Testis (tissue), 3 donors: ENCODE results near the gene NHLH2. TPM values are rescaled to one million over a fixed set of nuclear protein-coding genes. Genes with fewer than 3 reads are reported as not detected.

ENCODE experiments used
- DNase-seq: peaks from one replicate; pipeline ENCODE4 v3.0.0-alpha.2; 2019
- H3K27ac ChIP-seq, 2 donors: fragments of 200-600 bp; sonication (generic); one replicate each; pipeline ENCODE4 v1.5.1; 2019
- H3K27me3 ChIP-seq: fragments of 200-600 bp; sonication (generic); one replicate; pipeline ENCODE4 v1.5.1; 2019
- H3K36me3 ChIP-seq: fragments of 200-600 bp; sonication (generic); one replicate; pipeline ENCODE4 v1.5.1; 2017; ENCODE audit warnings: low read depth; ENCODE audit errors: missing control alignments
- H3K4me1 ChIP-seq: fragments of 200-600 bp; sonication (generic); one replicate; pipeline ENCODE4 v1.5.1; 2019
- H3K4me3 ChIP-seq, 2 donors: fragments of 200-600 bp; sonication (generic); one replicate each; pipeline ENCODE4 v1.5.1; 2017 to 2019
- H3K9me3 ChIP-seq: fragments of 200-600 bp; sonication (generic); one replicate; pipeline ENCODE4 v1.5.1; 2017
- POLR2A ChIP-seq: fragments of 450-650 bp; IDR thresholded peaks from one replicate; pipeline ENCODE4 v1.6.1; 2017; ENCODE audit warnings: antibody characterized with exemption, mild to moderate bottlenecking, moderate library complexity
- WGBS, 2 donors: methylation state at CpG; one replicate each; pipeline ENCODE4 v1.1.5; 2018; 5-methylcytosine and 5-hydroxymethylcytosine counted together
- intact Hi-C: fragments of 100-400 bp; cut with DNase I; formaldehyde crosslinking; loops from one replicate; pipeline ENCODE4 v1.15.1; 2023; ENCODE audit warnings: low total_unique reads
- polyA plus RNA-seq: library from polyadenylated mRNA; stranded (reverse); fragments of 350-450 nt; fragmentation: Illumina TruSeq; extraction: RNeasy Lipid Tissue Mini Kit (QIAGEN cat#74804); gene quantifications from one replicate; pipeline ENCODE4 v1.2.3, GENCODE V29; 2014; ENCODE audit warnings: low read depth, low replicate concordance; ENCODE audit not compliant: insufficient read depth
- total RNA-seq, 2 donors: library from RNA; depleted of rRNA; stranded (reverse); fragments of >200 nt; gene quantifications; one replicate each; pipeline ENCODE4 v1.2.3, GENCODE V29; 2016
- TF ChIP-seq, protein P1 (sequence below), 3 experiments: fragments of 450-650 bp in 2 of 3; fragments of 200-600 bp in 1 of 3; sonication (generic) in 1 of 3; IDR thresholded peaks; one replicate each; pipeline ENCODE4 v1.5.1; 2016 to 2019; ENCODE audit warnings: antibody characterized with exemption in 3 of 3, mild to moderate bottlenecking in 2 of 3, moderate library complexity in 1 of 3

Gene NHLH2
- total and polyA plus RNA-seq, 3 donors from 2014 or later = 0.53 to 3.1 (median 1.7) TPM

DNA sequence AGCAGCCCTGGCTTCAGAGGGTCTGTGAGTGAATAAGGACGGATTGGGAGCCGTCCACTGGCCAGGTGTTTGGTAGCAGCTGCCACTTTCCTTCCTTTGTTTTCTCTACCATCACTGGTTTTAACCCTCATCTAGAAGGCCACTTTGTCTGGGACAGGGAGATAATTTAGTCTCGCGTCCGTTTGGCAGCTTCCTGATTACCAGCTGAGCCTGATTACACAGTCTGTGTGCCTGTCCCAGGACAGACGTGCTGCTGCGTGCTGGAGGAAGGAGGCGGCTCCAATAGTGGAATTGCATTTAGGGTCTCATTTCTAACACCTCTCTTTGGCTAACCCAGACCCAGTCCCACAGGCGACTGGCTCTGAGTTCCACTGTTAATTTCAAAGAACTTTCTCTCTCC lies 47.8 kb downstream of the NHLH2 start:
- no peak overlapping the region for H3K4me3 ChIP-seq
- no peaks in the 10 kb centered on the region for H3K36me3 ChIP-seq
- H3K9me3 ChIP-seq = no peaks in the 10 kb centered on the region
- no peaks in the 10 kb centered on the region for H3K27me3 ChIP-seq
- TF ChIP-seq, protein P1, sequence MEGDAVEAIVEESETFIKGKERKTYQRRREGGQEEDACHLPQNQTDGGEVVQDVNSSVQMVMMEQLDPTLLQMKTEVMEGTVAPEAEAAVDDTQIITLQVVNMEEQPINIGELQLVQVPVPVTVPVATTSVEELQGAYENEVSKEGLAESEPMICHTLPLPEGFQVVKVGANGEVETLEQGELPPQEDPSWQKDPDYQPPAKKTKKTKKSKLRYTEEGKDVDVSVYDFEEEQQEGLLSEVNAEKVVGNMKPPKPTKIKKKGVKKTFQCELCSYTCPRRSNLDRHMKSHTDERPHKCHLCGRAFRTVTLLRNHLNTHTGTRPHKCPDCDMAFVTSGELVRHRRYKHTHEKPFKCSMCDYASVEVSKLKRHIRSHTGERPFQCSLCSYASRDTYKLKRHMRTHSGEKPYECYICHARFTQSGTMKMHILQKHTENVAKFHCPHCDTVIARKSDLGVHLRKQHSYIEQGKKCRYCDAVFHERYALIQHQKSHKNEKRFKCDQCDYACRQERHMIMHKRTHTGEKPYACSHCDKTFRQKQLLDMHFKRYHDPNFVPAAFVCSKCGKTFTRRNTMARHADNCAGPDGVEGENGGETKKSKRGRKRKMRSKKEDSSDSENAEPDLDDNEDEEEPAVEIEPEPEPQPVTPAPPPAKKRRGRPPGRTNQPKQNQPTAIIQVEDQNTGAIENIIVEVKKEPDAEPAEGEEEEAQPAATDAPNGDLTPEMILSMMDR (IDR thresholded peaks at IDR 0.05) = no peak
- TF ChIP-seq POLR2A = no peak
- WGBS, 2 donors = 33 to 50% methylated on average over 9 of the region's 9 CpGs
- H3K27ac ChIP-seq = no peak overlapping the region
- DNase-seq = no peak
- intact Hi-C loops = no loop called here
- no peaks in the 10 kb centered on the region for H3K4me1 ChIP-seq

DNA sequence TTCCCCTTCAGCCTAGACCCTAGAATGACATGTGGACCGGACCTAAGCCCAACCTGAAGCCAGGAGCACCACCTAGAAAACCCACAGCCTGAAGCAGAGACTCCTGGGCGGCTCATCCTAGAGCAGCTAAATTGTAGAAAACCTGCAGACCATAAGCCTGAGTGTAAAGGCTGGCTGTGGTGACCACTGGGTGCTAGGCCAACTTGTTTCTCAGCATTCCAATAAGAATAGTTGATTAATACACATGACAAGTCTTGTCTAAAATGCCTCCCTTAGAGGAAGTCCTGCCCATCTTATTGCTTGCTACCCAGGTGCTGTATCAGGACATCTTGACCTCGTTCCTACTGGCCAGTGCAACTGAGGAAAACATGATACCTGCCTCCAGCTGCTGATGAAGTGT lies 49.1 kb downstream of the NHLH2 start:
- no peaks in the 10 kb centered on the region for H3K9me3 ChIP-seq
- H3K4me3 ChIP-seq = no peak overlapping the region
- 91 to 95% methylated on average over 3 of the region's 3 CpGs for whole genome bisulfite sequencing, 2 donors
- no peaks in the 10 kb centered on the region for H3K36me3 ChIP-seq
- H3K27ac ChIP-seq = no peak overlapping the region
- DNase-seq = no peak
- TF ChIP-seq POLR2A = no peak
- TF ChIP-seq, protein P1 (IDR thresholded peaks at IDR 0.05) = no peak
- intact Hi-C loops = no loop called here
- no peaks in the 10 kb centered on the region for H3K27me3 ChIP-seq
- H3K4me1 ChIP-seq = no peaks in the 10 kb centered on the region

GRCh38 chr1:115790846-115791245 lies 50.1 kb downstream of the NHLH2 start:
- H3K27me3 ChIP-seq = no peaks in the 10 kb centered on the region
- no peaks in the 10 kb centered on the region for H3K36me3 ChIP-seq
- H3K27ac ChIP-seq = no peak overlapping the region
- no peak for DNase-seq
- H3K4me1 ChIP-seq = no peaks in the 10 kb centered on the region
- intact Hi-C loops = no loop called here
- TF ChIP-seq, protein P1 (IDR thresholded peaks at IDR 0.05) = no peak
- TF ChIP-seq POLR2A = no peak
- no peak overlapping the region for H3K4me3 ChIP-seq
- H3K9me3 ChIP-seq = no peaks in the 10 kb centered on the region
- WGBS, 2 donors = 80 to 81% methylated on average over 6 of the region's 6 CpGs

DNA sequence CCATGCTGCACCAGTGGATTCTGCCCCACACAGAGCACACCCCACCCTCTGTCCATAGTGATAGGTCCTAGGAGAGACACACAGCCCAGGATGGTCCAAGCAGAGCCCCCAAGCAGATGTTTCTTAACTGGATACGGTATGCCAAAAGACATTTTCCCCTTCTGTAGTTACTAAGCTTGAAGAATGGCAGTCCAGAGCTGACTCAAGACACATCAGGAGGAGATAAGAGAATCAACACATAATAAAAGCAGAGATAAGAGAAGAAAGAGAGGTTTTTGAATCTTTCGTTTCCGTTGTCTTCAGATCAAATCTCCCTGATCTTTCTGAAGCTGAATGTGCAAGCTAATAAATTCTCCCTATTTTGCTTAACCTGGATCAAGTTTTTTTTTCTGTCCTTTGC lies 50.6 kb downstream of the NHLH2 start:
- intact Hi-C loops = no loop called here
- TF ChIP-seq, protein P1 (IDR thresholded peaks at IDR 0.05) = no peak
- no peak for TF ChIP-seq POLR2A
- Histone ChIP-seq H3K27me3 (no peaks in the 10 kb centered on the region), H3K4me1 (no peaks in the 10 kb centered on the region), H3K36me3 (no peaks in the 10 kb centered on the region), H3K27ac (no peak overlapping the region), H3K4me3 (no peak overlapping the region), H3K9me3 (no peaks in the 10 kb centered on the region)
- no peak for DNase-seq
- 42 to 61% methylated on average over 3 of the region's 3 CpGs for WGBS, 2 donors

Other genes with a start within 250 kb of the NHLH2 start
- 1 to 10 TPM; 8.2 to 8.6 TPM for gene VANGL1, start 199.2 kb downstream of the NHLH2 start, total RNA-seq
- gene VANGL1, start 199.2 kb downstream of the NHLH2 start, polyA plus RNA-seq = 16.6 TPM
- gene CASQ2, start 72.4 kb downstream of the NHLH2 start, total RNA-seq = 1 to 10 TPM in 1 of 2 donors, under 1 TPM in 1; 0.74 to 1.9 TPM
- 8.6 TPM for gene CASQ2, start 72.4 kb downstream of the NHLH2 start, polyA plus RNA-seq
- 1 to 10 TPM; 6.4 to 9.4 TPM for gene SLC22A15, start 135.4 kb upstream of the NHLH2 start, total RNA-seq
- gene SLC22A15, start 135.4 kb upstream of the NHLH2 start, polyA plus RNA-seq = 1.8 TPM